WERI-Rb-1 (cell line): ENCODE data around the gene CMSS1.

Experiments
- DNase-seq: peaks from one replicate; pipeline ENCODE4 v3.0.0-alpha.2; 2020
- H3K27ac ChIP-seq: fragments of 250-450 bp; sonication (Bioruptor Pico); 2 replicates; pipeline ENCODE4 v1.5.1; 2020; ENCODE audit warnings: mild to moderate bottlenecking, moderate library complexity
- H3K27me3 ChIP-seq: fragments of 250-450 bp; sonication (Bioruptor Pico); 2 replicates; pipeline ENCODE4 v1.5.1; 2021; ENCODE audit warnings: mild to moderate bottlenecking, low read depth, moderate library complexity; ENCODE audit not compliant: insufficient read depth, severe bottlenecking
- H3K36me3 ChIP-seq: fragments of 250-450 bp; sonication (Bioruptor Pico); 2 replicates; pipeline ENCODE4 v1.5.1; 2020; ENCODE audit warnings: mild to moderate bottlenecking, moderate library complexity
- H3K4me3 ChIP-seq: 2 replicates; pipeline ENCODE4 v1.5.1; 2011; ENCODE audit warnings: low read depth, mild to moderate bottlenecking, control low read depth, low read length
- H3K9me3 ChIP-seq: fragments of 250-450 bp; sonication (Bioruptor Pico); 2 replicates; pipeline ENCODE4 v1.5.1; 2021; ENCODE audit warnings: mild to moderate bottlenecking, moderate library complexity; ENCODE audit not compliant: severe bottlenecking
- CTCF ChIP-seq: IDR thresholded peaks from 2 replicates; pipeline ENCODE4 v1.5.1; 2011; ENCODE audit warnings: low read depth, mild to moderate bottlenecking, control low read depth, inconsistent platforms, low read length

CMSS1 gene

DNA sequence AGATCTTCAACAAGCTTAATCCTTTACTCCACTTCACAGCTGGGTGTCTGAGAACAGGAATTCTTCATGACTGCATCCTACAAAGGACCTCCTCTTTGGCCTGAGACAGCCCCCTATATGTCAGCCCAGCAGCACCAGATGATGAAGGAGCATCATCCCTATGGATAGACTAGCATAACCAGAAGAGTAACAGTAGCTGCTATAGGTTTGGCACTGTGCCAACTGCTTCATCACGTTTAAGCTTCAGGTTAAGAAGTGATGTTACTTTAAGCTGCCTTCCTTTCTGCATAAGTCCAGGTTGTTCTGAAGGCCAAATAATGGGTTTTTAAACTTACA, 50.6 kb downstream of the CMSS1 start:
- no peak overlapping the region for H3K4me3 ChIP-seq
- no peaks in the 10 kb centered on the region for H3K9me3 ChIP-seq
- TF ChIP-seq CTCF: no peak
- peaks cover 88% of the 10 kb centered on the region for H3K36me3 ChIP-seq
- DNase-seq: peak; percentile 46
- H3K27me3 ChIP-seq: no peaks in the 10 kb centered on the region
- peak overlapping the region; percentile 17; the same call in 1 of the 2 replicates for H3K27ac ChIP-seq

GRCh38 chr3:99869621-99870020, 52.0 kb downstream of the CMSS1 start:
- H3K9me3 ChIP-seq: no peaks in the 10 kb centered on the region
- peaks cover 89% of the 10 kb centered on the region for H3K36me3 ChIP-seq
- H3K27me3 ChIP-seq: no peaks in the 10 kb centered on the region
- no peak for DNase-seq
- TF ChIP-seq CTCF: no peak
- H3K27ac ChIP-seq: peak overlapping the region; percentile 20
- no peak overlapping the region for H3K4me3 ChIP-seq

DNA sequence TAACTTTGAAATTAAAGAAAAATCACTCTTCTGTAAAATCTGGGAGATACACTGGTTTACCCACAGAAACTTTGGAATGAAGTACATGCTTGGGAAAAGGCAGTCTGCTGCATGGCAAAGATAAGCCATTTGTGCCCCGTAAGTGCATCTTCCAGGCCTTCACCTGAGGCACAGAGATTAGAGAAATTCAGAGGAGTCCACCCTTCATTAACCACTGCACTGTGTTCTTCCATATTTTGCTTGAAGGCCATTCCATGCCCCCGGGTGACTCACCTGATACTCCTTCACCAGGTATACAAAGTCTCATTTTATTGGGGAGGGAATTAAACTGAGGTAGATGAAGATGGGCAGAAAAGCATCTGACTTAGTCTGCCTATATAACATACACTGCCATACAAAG, 53.0 kb downstream of the CMSS1 start:
- no peak overlapping the region for H3K27ac ChIP-seq
- no peak for TF ChIP-seq CTCF
- DNase-seq: no peak

DNA sequence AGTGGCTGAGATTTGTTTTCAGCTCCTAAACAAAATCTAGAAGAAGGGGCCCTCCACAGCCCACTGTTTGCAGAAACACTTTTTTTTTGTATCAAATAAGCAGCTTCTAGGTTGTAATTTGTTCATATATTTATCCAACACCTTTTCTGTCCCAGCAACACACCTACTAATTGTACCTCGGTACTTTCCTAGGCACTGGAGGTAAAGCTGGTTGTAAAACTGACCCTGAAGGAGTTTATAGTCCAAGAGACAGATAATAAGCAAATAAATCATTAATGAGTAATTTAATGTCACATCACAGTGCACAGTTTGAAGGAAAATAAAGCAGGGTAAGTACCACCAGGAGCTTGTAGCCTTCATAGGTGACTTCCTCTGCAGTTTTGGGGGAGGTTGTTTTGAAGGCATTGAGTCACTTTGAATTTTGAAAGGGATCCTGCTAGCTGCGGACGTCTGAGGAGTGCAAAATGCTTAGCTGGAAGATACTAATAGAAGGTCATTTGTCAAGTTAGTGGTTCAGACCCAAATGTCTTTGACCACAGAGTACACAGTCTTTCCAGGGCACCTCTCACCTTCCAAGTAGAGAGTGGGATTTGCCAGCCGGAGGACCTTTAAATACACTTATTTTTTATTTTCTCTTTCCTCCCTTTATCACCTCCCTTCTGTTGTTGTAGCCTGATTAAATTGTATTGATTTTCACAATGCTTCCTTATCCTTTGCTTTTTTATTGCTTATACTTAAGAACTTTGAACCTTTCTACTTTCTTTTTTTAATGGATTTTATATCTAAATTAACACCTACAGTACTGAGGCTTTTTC, 53.8 kb downstream of the CMSS1 start:
- H3K27ac ChIP-seq: peak overlapping the region; percentile 35
- no peak for TF ChIP-seq CTCF

More for the DNA sequence above, 53.0 kb downstream of the CMSS1 start:
- no peaks in the 10 kb centered on the region for H3K27me3 ChIP-seq
- no peaks in the 10 kb centered on the region for H3K9me3 ChIP-seq
- H3K4me3 ChIP-seq: no peak overlapping the region
- peaks cover 92% of the 10 kb centered on the region for H3K36me3 ChIP-seq

DNA sequence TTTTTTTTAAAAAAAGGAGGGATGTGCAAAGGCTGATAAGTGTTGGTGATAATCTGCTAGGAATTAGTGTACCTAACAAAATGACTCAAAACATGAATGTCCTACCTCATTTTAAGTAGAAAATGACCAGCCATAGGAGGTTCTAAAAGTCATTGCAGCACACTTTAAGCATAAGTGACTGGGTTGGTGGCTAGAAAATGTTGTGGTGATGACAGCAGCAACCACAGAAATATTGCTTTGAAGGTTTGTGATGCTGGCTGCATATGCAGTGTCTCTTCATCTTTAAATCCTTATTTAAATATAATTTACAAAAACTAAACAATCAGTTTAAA, 55.2 kb downstream of the CMSS1 start:
- no peak for DNase-seq
- no peaks in the 10 kb centered on the region for H3K27me3 ChIP-seq
- no peaks in the 10 kb centered on the region for H3K9me3 ChIP-seq
- H3K27ac ChIP-seq: peak overlapping the region; percentile 92
- TF ChIP-seq CTCF: no peak
- H3K4me3 ChIP-seq: peak overlapping the region; percentile 99
- peaks cover 75% of the 10 kb centered on the region for H3K36me3 ChIP-seq

More for the DNA sequence above, 53.8 kb downstream of the CMSS1 start:
- H3K9me3 ChIP-seq: no peaks in the 10 kb centered on the region
- peaks cover 90% of the 10 kb centered on the region for H3K36me3 ChIP-seq
- H3K27me3 ChIP-seq: no peaks in the 10 kb centered on the region
- peak overlapping the region; percentile 99 for H3K4me3 ChIP-seq
- DNase-seq: no peak
